ENCODE results near the gene OS9.

DNA sequence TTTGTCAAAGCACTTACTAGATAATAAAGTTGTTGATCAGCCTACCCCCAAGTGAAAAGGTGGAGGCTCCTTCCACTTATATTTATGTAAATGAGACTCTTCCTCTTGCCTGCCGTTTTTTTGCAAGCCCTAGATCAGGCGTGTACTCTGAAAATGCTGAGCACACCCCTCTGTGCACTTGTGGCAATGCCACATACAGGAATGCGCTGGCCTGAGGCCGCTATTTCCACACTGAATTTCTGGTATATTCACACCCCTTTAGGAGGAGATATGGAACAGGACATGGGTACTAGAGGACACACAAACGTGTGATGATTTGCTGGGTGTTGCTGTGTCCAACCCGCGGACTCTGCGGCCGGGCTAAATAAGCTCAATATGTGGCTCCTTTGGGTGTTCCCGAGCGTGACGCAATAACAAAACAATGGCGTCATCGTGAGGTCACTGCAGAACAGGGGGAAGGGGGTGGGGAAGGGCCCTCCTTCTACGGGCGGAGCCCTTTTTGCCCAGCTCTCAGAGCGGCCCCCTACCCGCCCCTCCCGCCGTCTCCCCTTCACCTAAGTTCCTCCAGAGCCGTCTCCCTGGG is 50.4 kb downstream of the OS9 start:
- TF ChIP-seq, protein P1, sequence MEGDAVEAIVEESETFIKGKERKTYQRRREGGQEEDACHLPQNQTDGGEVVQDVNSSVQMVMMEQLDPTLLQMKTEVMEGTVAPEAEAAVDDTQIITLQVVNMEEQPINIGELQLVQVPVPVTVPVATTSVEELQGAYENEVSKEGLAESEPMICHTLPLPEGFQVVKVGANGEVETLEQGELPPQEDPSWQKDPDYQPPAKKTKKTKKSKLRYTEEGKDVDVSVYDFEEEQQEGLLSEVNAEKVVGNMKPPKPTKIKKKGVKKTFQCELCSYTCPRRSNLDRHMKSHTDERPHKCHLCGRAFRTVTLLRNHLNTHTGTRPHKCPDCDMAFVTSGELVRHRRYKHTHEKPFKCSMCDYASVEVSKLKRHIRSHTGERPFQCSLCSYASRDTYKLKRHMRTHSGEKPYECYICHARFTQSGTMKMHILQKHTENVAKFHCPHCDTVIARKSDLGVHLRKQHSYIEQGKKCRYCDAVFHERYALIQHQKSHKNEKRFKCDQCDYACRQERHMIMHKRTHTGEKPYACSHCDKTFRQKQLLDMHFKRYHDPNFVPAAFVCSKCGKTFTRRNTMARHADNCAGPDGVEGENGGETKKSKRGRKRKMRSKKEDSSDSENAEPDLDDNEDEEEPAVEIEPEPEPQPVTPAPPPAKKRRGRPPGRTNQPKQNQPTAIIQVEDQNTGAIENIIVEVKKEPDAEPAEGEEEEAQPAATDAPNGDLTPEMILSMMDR (tag by site-specific recombination; IDR thresholded peaks at IDR 0.05), result no peak
- TF ChIP-seq ZNF558 (tag by site-specific recombination; IDR thresholded peaks at IDR 0.05) (peak; percentile 50; the same call in 1 of the 2 replicates), ZNF133 (tag by site-specific recombination; IDR thresholded peaks at IDR 0.05) (no peak), GFI1B (tag by site-specific recombination; IDR thresholded peaks at IDR 0.05) (no peak), ZNF121 (tag by site-specific recombination; IDR thresholded peaks at IDR 0.05) (no peak), SP7 (tag by site-specific recombination; IDR thresholded peaks at IDR 0.05) (peak; percentile 54; the same call in 1 of the 2 replicates), ZNF785 (tag by site-specific recombination; IDR thresholded peaks at IDR 0.05) (no peak), ZBTB7A (tag by site-specific recombination; IDR thresholded peaks at IDR 0.05; ENCODE audit: low read depth) (0 out of 2 replicates have a peak, but pooled peaks have one; percentile 51), ZNF677 (tag by site-specific recombination; IDR thresholded peaks at IDR 0.05) (no peak), TCF7L2 (IDR thresholded peaks at IDR 0.05; ENCODE audit: borderline replicate concordance, low read depth, low read length) (no peak), KLF9 (tag by site-specific recombination; IDR thresholded peaks at IDR 0.05; ENCODE audit: low read depth) (peak; percentile 66; the same call in 1 of the 2 replicates), ZNF707 (tag by site-specific recombination; IDR thresholded peaks at IDR 0.05) (no peak), ZBTB8A (tag by site-specific recombination; IDR thresholded peaks at IDR 0.05) (peak; percentile 85), SALL2 (tag by site-specific recombination; IDR thresholded peaks at IDR 0.05; ENCODE audit: borderline replicate concordance) (no peak)

Data from HEK293 (cell line).